ENCODE measurements around the gene OR7G1. TPM values are rescaled to one million over a fixed set of nuclear protein-coding genes. Genes with fewer than 3 reads are reported as not detected.
"Not testable (repeated sequence)": the region's sequence is repeated elsewhere in the genome, so short reads cannot be mapped to it uniquely, and the experiment has no call there.

The OR7G1 gene
- polyA plus RNA-seq, 1 donor = not detected

- no peak for DNase-seq
These were observed 38.7 kb downstream of the OR7G1 start for GRCh38 chr19:9076901-9077300.

- DNase-seq = peak; percentile 73
These were observed 40.3 kb downstream of the OR7G1 start for GRCh38 chr19:9075064-9075949.

- DNase-seq = no peak
These were observed 41.8 kb downstream of the OR7G1 start for GRCh38 chr19:9073806-9074205.

- not testable (repeated sequence) for DNase-seq
These were observed 43.8 kb downstream of the OR7G1 start for GRCh38 chr19:9071720-9072119.

- DNase-seq = no peak
These were observed 45.5 kb downstream of the OR7G1 start for GRCh38 chr19:9070066-9070465.

GRCh38 chr19:9065457-9066014 lies 50.0 kb downstream of the OR7G1 start:
- DNase-seq = no peak

Other genes with a start within 250 kb of the OR7G1 start
- 0.03 TPM for gene MUC16, start 105.4 kb downstream of the OR7G1 start, polyA plus RNA-seq (ENCODE audit: insufficient read length)
- not detected for gene OR1M1, start 28.7 kb downstream of the OR7G1 start, polyA plus RNA-seq (ENCODE audit: insufficient read length)
- not detected for gene OR7G2, start 8.3 kb downstream of the OR7G1 start, polyA plus RNA-seq (ENCODE audit: insufficient read length)
- gene OR7G3, start 11.2 kb upstream of the OR7G1 start, polyA plus RNA-seq (ENCODE audit: insufficient read length) = not detected
- 20.1 TPM for gene ZNF317, start 24.6 kb upstream of the OR7G1 start, polyA plus RNA-seq (ENCODE audit: insufficient read length)
- 0.06 TPM for gene OR7D2, start 63.2 kb upstream of the OR7G1 start, polyA plus RNA-seq (ENCODE audit: insufficient read length)
- gene OR7D4, start 103.8 kb upstream of the OR7G1 start, polyA plus RNA-seq (ENCODE audit: insufficient read length) = not detected
- not detected for gene OR7E24, start 135.2 kb upstream of the OR7G1 start, polyA plus RNA-seq (ENCODE audit: insufficient read length)
- gene ZNF699, start 194.1 kb upstream of the OR7G1 start, polyA plus RNA-seq (ENCODE audit: insufficient read length) = 3.7 TPM
- gene ZNF559, start 208.4 kb upstream of the OR7G1 start, polyA plus RNA-seq (ENCODE audit: insufficient read length) = 26.8 TPM
- 6.0 TPM for gene ZNF177, start 247.2 kb upstream of the OR7G1 start, polyA plus RNA-seq (ENCODE audit: insufficient read length)